Jurkat, Clone E6-1 (cell line): Measurements from ENCODE around the gene F2R.

Experiments used
- DNase-seq: peaks from one replicate; pipeline ENCODE4 v3.0.0-alpha.2; 2011; ENCODE audit warnings: low read depth, low spot score
- H3K4me3 ChIP-seq: 2 replicates; pipeline ENCODE4 v1.5.1; 2011; ENCODE audit warnings: mild to moderate bottlenecking, low read length, control low read depth, moderate library complexity

Gene F2R

GRCh38 chr5:76689321-76690036, 26.4 kb upstream of the F2R start:
- DNase-seq, result no peak
- no peak overlapping the region for H3K4me3 ChIP-seq

GRCh38 chr5:76690037-76690679, 25.8 kb upstream of the F2R start:
- DNase-seq, result no peak
- no peak overlapping the region for H3K4me3 ChIP-seq

- H3K4me3 ChIP-seq, result no peak overlapping the region
- DNase-seq, result no peak
Measured at GRCh38 chr5:76690704-76691466, 25.0 kb upstream of the F2R start.

GRCh38 chr5:76691467-76692273, 24.3 kb upstream of the F2R start:
- DNase-seq, result no peak
- no peak overlapping the region for H3K4me3 ChIP-seq

- DNase-seq, result no peak
Measured at GRCh38 chr5:76692274-76692540, 23.7 kb upstream of the F2R start.

GRCh38 chr5:76692651-76693050, 23.3 kb upstream of the F2R start:
- no peak overlapping the region for H3K4me3 ChIP-seq
- DNase-seq, result no peak

More at GRCh38 chr5:76692274-76692540, 23.7 kb upstream of the F2R start:
- H3K4me3 ChIP-seq, result no peak overlapping the region

- no peak overlapping the region for H3K4me3 ChIP-seq
- DNase-seq, result no peak
Measured at GRCh38 chr5:76693141-76693540, 22.8 kb upstream of the F2R start.

- no peak for DNase-seq
- no peak overlapping the region for H3K4me3 ChIP-seq
Measured at GRCh38 chr5:76694317-76694716, 21.6 kb upstream of the F2R start.

- DNase-seq, result no peak
- H3K4me3 ChIP-seq, result no peak overlapping the region
Measured at GRCh38 chr5:76695346-76695745, 20.6 kb upstream of the F2R start.

- DNase-seq, result no peak
- no peak overlapping the region for H3K4me3 ChIP-seq
Measured at GRCh38 chr5:76696251-76696650, 19.7 kb upstream of the F2R start.

GRCh38 chr5:76697670-76698069, 18.3 kb upstream of the F2R start:
- no peak for DNase-seq
- no peak overlapping the region for H3K4me3 ChIP-seq

GRCh38 chr5:76700571-76700970, 15.4 kb upstream of the F2R start:
- H3K4me3 ChIP-seq, result no peak overlapping the region
- no peak for DNase-seq

- no peak overlapping the region for H3K4me3 ChIP-seq
- no peak for DNase-seq
Measured at GRCh38 chr5:76701298-76701697, 14.6 kb upstream of the F2R start.

- no peak overlapping the region for H3K4me3 ChIP-seq
- DNase-seq, result no peak
Measured at GRCh38 chr5:76703707-76704106, 12.2 kb upstream of the F2R start.

GRCh38 chr5:76704131-76704663, 11.7 kb upstream of the F2R start:
- no peak for DNase-seq
- H3K4me3 ChIP-seq, result no peak overlapping the region

GRCh38 chr5:76705574-76705973, 10.4 kb upstream of the F2R start:
- DNase-seq, result no peak

GRCh38 chr5:76709762-76710161, 6.2 kb upstream of the F2R start:
- DNase-seq, result no peak
- H3K4me3 ChIP-seq, result no peak overlapping the region

More at GRCh38 chr5:76705574-76705973, 10.4 kb upstream of the F2R start:
- no peak overlapping the region for H3K4me3 ChIP-seq

- no peak overlapping the region for H3K4me3 ChIP-seq
- no peak for DNase-seq
Measured at GRCh38 chr5:76710991-76711390, 4.9 kb upstream of the F2R start.

- H3K4me3 ChIP-seq, result peak overlapping the region; percentile 71
- no peak for DNase-seq
Measured at GRCh38 chr5:76714751-76715485, 1.0 kb upstream of the F2R start.
